Calu3 (cell line): ENCODE results near the gene ERH. TPM values are rescaled to one million over a fixed set of nuclear protein-coding genes. Genes with fewer than 3 reads are reported as not detected.

Experiments used
- BruUV-seq: library from RNA; stranded (reverse); fragments of 400-500 nt; replicated peaks from 2 replicates; lab custom pipeline; 2021; lab: Mats Ljungman, UMichigan
- CTCF ChIA-PET: fragments of 300-600 bp; sonication (Branson Sonifier 250); formaldehyde crosslinking; loops from one replicate; lab custom pipeline; 2022; ENCODE audit warnings: antibody characterized with exemption; lab: Charles Lee
- DNase-seq: peaks from one replicate; pipeline ENCODE4 v3.0.0; 2022
- H3K27ac Mint-ChIP-seq: one replicate; pipeline ENCODE4 v1.8.0; 2022; ENCODE audit warnings: mixed read lengths; ENCODE audit not compliant: unreplicated experiment
- H3K27me3 Mint-ChIP-seq: one replicate; pipeline ENCODE4 v1.8.0; 2022; ENCODE audit warnings: mixed read lengths; ENCODE audit not compliant: unreplicated experiment
- H3K36me3 Mint-ChIP-seq: one replicate; pipeline ENCODE4 v1.8.0; 2022; ENCODE audit warnings: mild to moderate bottlenecking, moderate library complexity, mixed read lengths; ENCODE audit not compliant: insufficient read depth, unreplicated experiment
- H3K4me1 Mint-ChIP-seq: one replicate; pipeline ENCODE4 v1.8.0; 2022; ENCODE audit warnings: mild to moderate bottlenecking, low read depth, mixed read lengths; ENCODE audit not compliant: unreplicated experiment
- H3K4me3 Mint-ChIP-seq: one replicate; pipeline ENCODE4 v1.8.0; 2022; ENCODE audit warnings: mild to moderate bottlenecking, low read depth, moderate library complexity, mixed read lengths; ENCODE audit not compliant: unreplicated experiment
- H3K9me3 Mint-ChIP-seq: one replicate; pipeline ENCODE4 v1.8.0; 2022; ENCODE audit warnings: low read depth, mixed read lengths; ENCODE audit not compliant: unreplicated experiment
- CTCF ChIP-seq: fragments of 200-600 bp; IDR thresholded peaks from one replicate; pipeline ENCODE4 v1.8.0; 2022; ENCODE audit warnings: antibody characterized with exemption; ENCODE audit not compliant: unreplicated experiment
- intact Hi-C: fragments of 100-400 bp; cut with micrococcal nuclease; formaldehyde crosslinking; loops from one replicate; pipeline ENCODE4 v1.10.0; 2022; ENCODE audit not compliant: unreplicated experiment
- total RNA-seq: library from RNA; stranded (reverse); gene quantifications from 2 replicates; pipeline ENCODE4 v1.2.3, GENCODE V29; 2022

ERH gene
- total RNA-seq, 1 experiment from 2014 or later, result 343 TPM

GRCh38 chr14:69401841-69402240 lies 3.7 kb upstream of the ERH start:
- no peak for TF ChIP-seq CTCF
- Mint-ChIP-seq H3K4me1 (peaks cover 9% of the 10 kb centered on the region), H3K36me3 (peaks cover 42% of the 10 kb centered on the region), H3K27me3 (no peaks in the 10 kb centered on the region), H3K4me3 (peak overlapping the region; percentile 55), H3K9me3 (no peaks in the 10 kb centered on the region), H3K27ac (peak overlapping the region; percentile 61)
- intact Hi-C loops, result loop anchor here (5.0 kb wide), 1 partner anchor 140 kb away; the partner anchor contains the start of gene GALNT16
- CTCF ChIA-PET, result no interaction called here
- DNase-seq, result no peak
- no TSS peak for BruUV-seq

- H3K9me3 Mint-ChIP-seq, result no peaks in the 10 kb centered on the region
- peak overlapping the region; percentile 98 for H3K27ac Mint-ChIP-seq
- CTCF ChIA-PET, result no interaction called here
- no TSS peak for BruUV-seq
- intact Hi-C loops, result loop anchor here (5.0 kb wide), 1 partner anchor 138 kb away; the partner anchor contains the start of gene GALNT16
- H3K36me3 Mint-ChIP-seq, result peaks cover 56% of the 10 kb centered on the region
- H3K4me3 Mint-ChIP-seq, result peak overlapping the region; percentile 74
- no peak for TF ChIP-seq CTCF
- no peaks in the 10 kb centered on the region for H3K27me3 Mint-ChIP-seq
- H3K4me1 Mint-ChIP-seq, result peaks cover 20% of the 10 kb centered on the region
- DNase-seq, result no peak
These were observed 2.1 kb upstream of the ERH start for GRCh38 chr14:69400154-69400553.

- Mint-ChIP-seq H3K9me3 (no peaks in the 10 kb centered on the region), H3K4me3 (peak overlapping the region; percentile 74)
- intact Hi-C loops, result loop anchor here (2.0 to 5.0 kb wide), 3 partner anchors 53 to 152 kb away; partner anchors contain the start of gene GALNT16
These were observed 1.7 kb upstream of the ERH start for GRCh38 chr14:69399750-69400149.

GRCh38 chr14:69398818-69399210 lies 715 bp upstream of the ERH start:
- Mint-ChIP-seq H3K27me3 (no peaks in the 10 kb centered on the region), H3K27ac (peak overlapping the region; percentile 98), H3K9me3 (no peaks in the 10 kb centered on the region), H3K4me3 (peak overlapping the region; percentile 74), H3K36me3 (peaks cover 67% of the 10 kb centered on the region), H3K4me1 (peaks cover 20% of the 10 kb centered on the region)
- BruUV-seq, result TSS peak; percentile 68
- TF ChIP-seq CTCF, result no peak
- DNase-seq, result no peak
- intact Hi-C loops, result loop anchor here (2.0 to 5.0 kb wide), 2 partner anchors 54 to 152 kb away; no protein-coding TSS in a partner anchor
- CTCF ChIA-PET, result no interaction called here

More at GRCh38 chr14:69399750-69400149, 1.7 kb upstream of the ERH start:
- BruUV-seq, result no TSS peak
- Mint-ChIP-seq H3K36me3 (peaks cover 57% of the 10 kb centered on the region), H3K4me1 (peaks cover 20% of the 10 kb centered on the region), H3K27me3 (no peaks in the 10 kb centered on the region), H3K27ac (peak overlapping the region; percentile 98)
- TF ChIP-seq CTCF, result no peak
- CTCF ChIA-PET, result no interaction called here
- no peak for DNase-seq
